ENCODE results near the gene EXD3.
"Not testable (repeated sequence)": the region's sequence is repeated elsewhere in the genome, so short reads cannot be mapped to it uniquely, and the experiment has no call there.

EXD3 gene

GRCh38 chr9:137459152-137459600, 36.2 kb upstream of the EXD3 start, which contains the start of gene NSMF:
Gene NSMF, minus strand, starts transcription at chr9:137459334. Its CDS starts 232 bp downstream, at chr9:137459102.
- DNase-seq (ENCODE audit: low spot score), result peak; percentile 86

GRCh38 chr9:137458194-137459151, 35.5 kb upstream of the EXD3 start:
- DNase-seq (ENCODE audit: low spot score), result no peak

GRCh38 chr9:137457406-137458193, 34.6 kb upstream of the EXD3 start:
- no peak for DNase-seq (ENCODE audit: low spot score)

GRCh38 chr9:137456864-137457405, 34.0 kb upstream of the EXD3 start:
- no peak for DNase-seq (ENCODE audit: low spot score)

- DNase-seq (ENCODE audit: low spot score), result no peak
These were observed 33.3 kb upstream of the EXD3 start for GRCh38 chr9:137456061-137456863.

- DNase-seq (ENCODE audit: low spot score), result no peak
These were observed 32.5 kb upstream of the EXD3 start for GRCh38 chr9:137455359-137455991.

- no peak for DNase-seq (ENCODE audit: low spot score)
These were observed 31.8 kb upstream of the EXD3 start for GRCh38 chr9:137454597-137455358.

GRCh38 chr9:137454145-137454596, 31.2 kb upstream of the EXD3 start:
- no peak for DNase-seq (ENCODE audit: low spot score)

GRCh38 chr9:137453643-137454081, 30.7 kb upstream of the EXD3 start:
- peak; percentile 73 for DNase-seq (ENCODE audit: low spot score)

GRCh38 chr9:137452761-137453642, 30.0 kb upstream of the EXD3 start:
- no peak for DNase-seq (ENCODE audit: low spot score)

- no peak for DNase-seq (ENCODE audit: low spot score)
These were observed 29.2 kb upstream of the EXD3 start for GRCh38 chr9:137452006-137452760.

GRCh38 chr9:137451264-137452005, 28.5 kb upstream of the EXD3 start:
- DNase-seq (ENCODE audit: low spot score), result not testable (repeated sequence)

- not testable (repeated sequence) for DNase-seq (ENCODE audit: low spot score)
These were observed 27.7 kb upstream of the EXD3 start for GRCh38 chr9:137450539-137451222.

GRCh38 chr9:137449931-137450538, 27.1 kb upstream of the EXD3 start:
- no peak for DNase-seq (ENCODE audit: low spot score)

- no peak for DNase-seq (ENCODE audit: low spot score)
These were observed 26.3 kb upstream of the EXD3 start for GRCh38 chr9:137449081-137449844.
